HUES6 (cell line): ENCODE results near the gene SCN4B.

ENCODE experiments used
- H3K27ac ChIP-seq: 2 replicates; pipeline ENCODE4 v1.7.0; 2013; ENCODE audit warnings: low read depth, mild to moderate bottlenecking, low read length, inconsistent platforms
- H3K27me3 ChIP-seq: 2 replicates; pipeline ENCODE4 v1.6.1; 2013; ENCODE audit warnings: low read length; ENCODE audit not compliant: control insufficient read depth, insufficient read depth
- H3K36me3 ChIP-seq: 2 replicates; pipeline ENCODE4 v1.6.1; 2013; ENCODE audit warnings: low read length; ENCODE audit not compliant: control insufficient read depth, insufficient read depth
- H3K4me1 ChIP-seq: 2 replicates; pipeline ENCODE4 v1.6.1; 2013; ENCODE audit warnings: low read length; ENCODE audit not compliant: control insufficient read depth, insufficient read depth
- H3K4me3 ChIP-seq: 2 replicates; pipeline ENCODE4 v1.5.1; 2013; ENCODE audit warnings: low read depth, low read length
- H3K9ac ChIP-seq: one replicate; pipeline ENCODE4 v1.6.1; 2013; ENCODE audit warnings: mild to moderate bottlenecking, low read length
- H3K9me3 ChIP-seq: 2 replicates; pipeline ENCODE4 v1.6.1; 2013; ENCODE audit warnings: low read depth, low read length; ENCODE audit not compliant: control insufficient read depth, insufficient read depth

The SCN4B gene

GRCh38 chr11:118092907-118093571, 59.6 kb downstream of the SCN4B start:
- Histone ChIP-seq H3K36me3 (no peaks in the 10 kb centered on the region), H3K9ac (no peak overlapping the region), H3K4me3 (no peak overlapping the region), H3K27ac (no peak overlapping the region), H3K9me3 (no peaks in the 10 kb centered on the region), H3K27me3 (no peaks in the 10 kb centered on the region), H3K4me1 (no peaks in the 10 kb centered on the region)

- H3K9me3 ChIP-seq, result peaks cover 4% of the 10 kb centered on the region
- no peak overlapping the region for H3K27ac ChIP-seq
- H3K36me3 ChIP-seq, result no peaks in the 10 kb centered on the region
- H3K4me1 ChIP-seq, result no peaks in the 10 kb centered on the region
- H3K9ac ChIP-seq, result no peak overlapping the region
- H3K4me3 ChIP-seq, result no peak overlapping the region
- H3K27me3 ChIP-seq, result peaks cover 2% of the 10 kb centered on the region; the same call in 1 of the 2 replicates
Measured at GRCh38 chr11:118091690-118092089, 60.9 kb downstream of the SCN4B start.

GRCh38 chr11:118090545-118091162, 62.0 kb downstream of the SCN4B start:
- H3K4me1 ChIP-seq, result no peaks in the 10 kb centered on the region
- H3K4me3 ChIP-seq, result no peak overlapping the region
- no peaks in the 10 kb centered on the region for H3K36me3 ChIP-seq
- no peak overlapping the region for H3K27ac ChIP-seq
- no peak overlapping the region for H3K9ac ChIP-seq
- H3K27me3 ChIP-seq, result peaks cover 2% of the 10 kb centered on the region; the same call in 1 of the 2 replicates
- H3K9me3 ChIP-seq, result peaks cover 4% of the 10 kb centered on the region

GRCh38 chr11:118088531-118088930, 64.1 kb downstream of the SCN4B start:
- Histone ChIP-seq H3K27me3 (peaks cover 2% of the 10 kb centered on the region; the same call in 1 of the 2 replicates), H3K4me3 (no peak overlapping the region), H3K9ac (no peak overlapping the region), H3K36me3 (no peaks in the 10 kb centered on the region), H3K4me1 (no peaks in the 10 kb centered on the region), H3K27ac (no peak overlapping the region), H3K9me3 (peaks cover 4% of the 10 kb centered on the region)

- H3K4me1 ChIP-seq, result peaks cover 3% of the 10 kb centered on the region; the same call in 1 of the 2 replicates
- no peaks in the 10 kb centered on the region for H3K36me3 ChIP-seq
- H3K9me3 ChIP-seq, result peaks cover 4% of the 10 kb centered on the region
- H3K27me3 ChIP-seq, result peaks cover 2% of the 10 kb centered on the region; the same call in 1 of the 2 replicates
- no peak overlapping the region for H3K27ac ChIP-seq
- H3K4me3 ChIP-seq, result no peak overlapping the region
- no peak overlapping the region for H3K9ac ChIP-seq
Measured at GRCh38 chr11:118087931-118088330, 64.7 kb downstream of the SCN4B start.

- Histone ChIP-seq H3K9me3 (peaks cover 4% of the 10 kb centered on the region), H3K27me3 (peaks cover 2% of the 10 kb centered on the region; the same call in 1 of the 2 replicates), H3K27ac (no peak within 1 kb of the TSS), H3K36me3 (no peaks in the 10 kb centered on the region), H3K4me3 (no peak within 1 kb of the TSS), H3K4me1 (peaks cover 6% of the 10 kb centered on the region; the same call in 1 of the 2 replicates), H3K9ac (no peak within 1 kb of the TSS)
Measured at GRCh38 chr11:118086913-118087768, 65.5 kb downstream of the SCN4B start, which contains the start of gene SMIM35. Gene SMIM35, minus strand, starts transcription at chr11:118086963. Its CDS starts 206 bp downstream, at chr11:118086757.

- Histone ChIP-seq H3K4me3 (no peak overlapping the region), H3K27me3 (peaks cover 2% of the 10 kb centered on the region; the same call in 1 of the 2 replicates), H3K36me3 (no peaks in the 10 kb centered on the region), H3K9ac (no peak overlapping the region), H3K27ac (no peak overlapping the region), H3K9me3 (peaks cover 4% of the 10 kb centered on the region), H3K4me1 (peaks cover 6% of the 10 kb centered on the region; the same call in 1 of the 2 replicates)
Measured at GRCh38 chr11:118084656-118085055, 68.0 kb downstream of the SCN4B start.

- Histone ChIP-seq H3K27me3 (peaks cover 2% of the 10 kb centered on the region; the same call in 1 of the 2 replicates), H3K9ac (no peak overlapping the region), H3K9me3 (peaks cover 4% of the 10 kb centered on the region), H3K36me3 (no peaks in the 10 kb centered on the region), H3K27ac (no peak overlapping the region), H3K4me3 (no peak overlapping the region), H3K4me1 (peaks cover 6% of the 10 kb centered on the region; the same call in 1 of the 2 replicates)
Measured at GRCh38 chr11:118084247-118084646, 68.4 kb downstream of the SCN4B start.
